ENCODE measurements around the gene GABRB3.

The GABRB3 gene

DNA sequence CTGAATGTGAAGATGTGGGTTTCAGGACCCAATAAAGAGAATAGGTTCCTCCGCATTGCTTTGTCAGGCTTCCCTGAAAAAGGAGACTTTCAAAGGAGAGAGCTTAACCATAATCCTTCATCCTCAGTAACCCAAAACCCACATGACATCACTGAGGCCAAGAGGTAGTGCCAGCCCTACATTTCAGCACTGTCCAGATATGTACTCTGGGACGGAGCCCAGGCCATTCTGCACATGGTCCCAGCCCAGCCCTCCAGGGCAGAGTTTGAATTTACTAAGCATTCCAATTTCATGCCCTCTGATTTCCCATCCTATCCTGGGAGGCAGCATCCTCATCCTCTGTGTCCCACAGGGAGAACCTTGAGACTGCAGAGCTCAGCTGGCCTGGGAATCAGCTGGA lies 210.5 kb downstream of the GABRB3 start:
- no peak overlapping the region for H3K4me3 ChIP-seq (ENCODE audit: low read depth, low read length)

GRCh38 chr15:26561896-26562295 lies 211.0 kb downstream of the GABRB3 start:
- no peak overlapping the region for H3K4me3 ChIP-seq (ENCODE audit: low read depth, low read length)

DNA sequence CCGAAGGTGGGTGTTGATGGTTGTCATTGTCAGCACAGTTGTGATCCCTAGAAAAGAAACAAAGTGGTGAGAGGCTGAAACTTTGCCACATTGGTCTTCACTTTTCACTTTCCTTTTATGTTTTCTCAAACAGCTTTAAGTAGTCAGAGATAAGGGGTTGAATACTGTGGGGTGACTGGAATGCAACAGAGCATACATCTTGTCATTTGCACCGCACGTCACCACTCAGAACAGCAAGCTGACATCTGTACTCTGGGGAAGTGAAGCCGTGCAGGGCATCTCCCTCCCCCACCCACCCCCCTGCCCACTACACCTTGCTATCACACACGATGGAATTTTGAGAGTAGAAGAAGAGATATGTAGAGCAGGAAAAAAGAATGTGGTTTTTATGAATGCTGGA lies 211.7 kb downstream of the GABRB3 start:
- H3K4me3 ChIP-seq (ENCODE audit: low read depth, low read length), result no peak overlapping the region

- H3K4me3 ChIP-seq (ENCODE audit: low read depth, low read length), result no peak overlapping the region
Observed at GRCh38 chr15:26555898-26556297, 217.0 kb downstream of the GABRB3 start.

DNA sequence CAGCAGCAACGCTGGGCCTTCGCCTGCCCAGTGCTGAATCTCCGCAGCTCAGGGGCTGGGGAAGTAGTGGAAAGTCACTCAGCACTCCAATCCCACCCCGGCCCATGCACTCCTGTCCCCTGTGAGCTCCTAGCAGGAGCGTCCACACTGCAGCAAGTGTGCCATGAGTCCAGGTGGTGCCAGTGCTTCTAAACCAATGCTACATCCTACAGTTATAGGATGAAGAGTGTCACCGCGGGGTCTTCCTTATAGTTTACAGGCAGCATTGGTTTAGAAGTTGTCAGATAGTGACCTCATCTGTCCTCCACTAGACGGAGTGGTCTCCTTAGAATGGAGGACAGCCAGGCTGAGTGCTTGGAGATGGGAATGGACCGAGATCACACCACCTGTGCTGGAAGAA lies 221.4 kb downstream of the GABRB3 start:
- H3K4me3 ChIP-seq (ENCODE audit: low read depth, low read length), result no peak overlapping the region

- H3K4me3 ChIP-seq (ENCODE audit: low read depth, low read length), result no peak overlapping the region
Observed at GRCh38 chr15:26550880-26551279, 222.0 kb downstream of the GABRB3 start.

GRCh38 chr15:26537663-26538062 lies 235.2 kb downstream of the GABRB3 start:
- no peak overlapping the region for H3K4me3 ChIP-seq (ENCODE audit: low read depth, low read length)

DNA sequence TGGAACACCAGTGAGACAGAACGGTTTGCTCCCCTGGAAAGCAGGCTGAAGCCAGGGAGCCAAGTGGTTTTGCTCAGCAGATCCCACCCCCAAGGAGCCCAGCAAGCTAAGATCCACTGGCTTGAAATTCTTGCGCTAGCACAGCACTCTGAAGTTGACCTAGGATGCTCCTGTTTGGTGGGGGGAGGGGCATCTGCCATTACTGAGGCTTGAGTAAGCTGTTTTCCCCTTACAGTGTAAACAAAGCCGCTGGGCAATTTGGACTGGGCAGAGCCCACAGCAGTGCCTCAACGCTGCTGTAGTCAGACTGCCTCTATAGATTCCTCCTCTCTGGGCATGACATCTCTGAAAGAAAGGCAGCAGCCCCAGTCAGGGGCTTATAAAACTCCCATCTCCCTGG lies 241.4 kb downstream of the GABRB3 start:
- no peak overlapping the region for H3K4me3 ChIP-seq (ENCODE audit: low read depth, low read length)

- H3K4me3 ChIP-seq (ENCODE audit: low read depth, low read length), result no peak overlapping the region
Observed at GRCh38 chr15:26525096-26525495, 247.8 kb downstream of the GABRB3 start.

- no peak overlapping the region for H3K4me3 ChIP-seq (ENCODE audit: low read depth, low read length)
Observed at GRCh38 chr15:26521691-26522198, 251.1 kb downstream of the GABRB3 start.

GRCh38 chr15:26521130-26521529 lies 251.7 kb downstream of the GABRB3 start:
- no peak overlapping the region for H3K4me3 ChIP-seq (ENCODE audit: low read depth, low read length)

- no peak overlapping the region for H3K4me3 ChIP-seq (ENCODE audit: low read depth, low read length)
Observed at GRCh38 chr15:26518885-26519284, 254.0 kb downstream of the GABRB3 start.

DNA sequence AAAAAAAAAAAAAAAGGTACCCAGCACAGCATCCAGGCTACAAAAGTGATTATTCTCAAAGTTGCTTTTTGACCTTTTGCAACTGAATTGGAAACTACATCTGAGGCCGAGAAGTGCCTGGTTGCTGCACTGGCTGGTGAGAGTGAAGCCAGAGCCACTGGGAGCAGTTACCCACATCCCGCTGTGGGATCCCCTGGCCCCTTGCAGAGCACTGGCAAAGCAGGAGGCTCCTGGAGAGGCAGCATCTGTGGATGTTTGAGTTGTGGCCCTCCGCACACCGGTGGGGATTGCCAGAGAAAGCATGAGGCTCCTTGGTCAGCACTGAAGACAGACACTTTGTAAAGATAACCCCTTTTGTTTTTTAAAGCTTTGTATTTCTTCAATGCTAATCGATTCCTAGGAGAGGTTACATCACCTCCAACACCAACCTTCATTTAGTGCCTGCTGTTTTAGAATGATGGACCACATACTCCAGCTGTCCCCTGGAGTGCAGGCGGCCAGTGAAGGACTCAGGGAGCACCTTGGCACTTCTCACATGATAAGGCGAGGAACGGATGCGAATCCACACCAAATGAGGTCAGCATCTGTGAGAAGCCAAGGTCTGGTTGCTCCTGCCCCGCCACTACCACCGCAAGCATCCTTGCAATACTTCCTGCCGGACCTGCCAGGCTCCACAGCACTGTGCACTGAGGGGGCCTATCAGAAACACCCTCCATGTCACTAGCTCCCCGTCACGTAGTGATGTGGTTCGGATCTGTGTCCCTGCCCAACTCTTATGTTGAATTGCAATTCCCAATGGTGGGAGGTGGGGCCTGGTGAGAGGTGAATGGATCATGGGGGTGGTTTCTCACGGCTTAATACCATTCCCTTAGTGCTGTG lies 256.5 kb downstream of the GABRB3 start:
- H3K4me3 ChIP-seq (ENCODE audit: low read depth, low read length), result no peak overlapping the region

GRCh38 chr15:26504009-26504408 lies 268.9 kb downstream of the GABRB3 start:
- no peak overlapping the region for H3K4me3 ChIP-seq (ENCODE audit: low read depth, low read length)

All from iPS-11a (cell line).